OCI-LY3 (cell line): ENCODE data around the gene CNIH1.

Experiments used
- CTCF ChIP-seq: fragments of 200-600, 300-600 bp; sonication (generic); IDR thresholded peaks from 2 replicates; pipeline ENCODE4 v1.5.1; 2014; ENCODE audit warnings: antibody characterized with exemption, low read length, low read depth
- EZH2phosphoT487 ChIP-seq: fragments of 200-600 bp; shearing (Covaris generic); IDR thresholded peaks from 2 replicates; pipeline ENCODE4 v1.6.1; 2018; ENCODE audit warnings: antibody characterized with exemption, mixed run types, low read depth

GRCh38 chr14:54490445-54491175 is 49.4 kb upstream of the CNIH1 start:
- TF ChIP-seq CTCF (no peak), EZH2phosphoT487 (no peak)
